GM18870 (cell line): Measurements from ENCODE around the gene CDRT15.
"Not testable (repeated sequence)": the region's sequence is repeated elsewhere in the genome, so short reads cannot be mapped to it uniquely, and the experiment has no call there.

ENCODE experiments used
- ATAC-seq: cut with Tn5 transposase; IDR thresholded peaks from one replicate; pipeline ENCODE4 v1.9.1; 2021; ENCODE audit warnings: moderate library complexity; ENCODE audit not compliant: unreplicated experiment

The CDRT15 gene

DNA sequence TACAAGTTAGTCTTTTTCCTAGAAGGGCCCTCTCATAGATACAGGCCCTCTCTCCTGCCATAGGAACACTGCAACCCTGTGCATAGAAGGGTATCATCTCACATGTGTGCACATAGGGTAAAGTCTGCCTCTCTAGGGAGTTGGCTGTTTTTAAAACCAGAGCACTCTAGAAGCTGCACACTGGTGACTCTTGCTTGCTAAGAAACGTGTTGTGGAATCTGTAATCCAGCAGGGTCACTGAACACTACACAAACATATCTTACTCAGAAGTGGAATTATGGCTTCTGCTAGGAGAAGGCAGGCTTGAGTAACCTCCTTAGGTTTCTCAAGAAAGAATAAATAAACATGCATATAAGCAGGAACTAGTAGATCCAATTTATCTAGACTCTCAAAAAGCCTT, 45.9 kb downstream of the CDRT15 start:
- not testable (repeated sequence) for ATAC-seq

- not testable (repeated sequence) for ATAC-seq
Measured at GRCh38 chr17:14186443-14186842, 50.2 kb downstream of the CDRT15 start.
